Measurements from ENCODE around the gene ARID1B.

GRCh38 chr6:157067507-157067906, 290.3 kb downstream of the ARID1B start:
- TF ChIP-seq CTCF (IDR thresholded peaks at IDR 0.05) = no peak
- TF ChIP-seq EZH2 (IDR thresholded peaks at IDR 0.05; ENCODE audit: borderline replicate concordance, insufficient read depth, low read depth, low read length, poor library complexity, severe bottlenecking) = no peak
